ENCODE data around the gene AOC1. TPM values are rescaled to one million over a fixed set of nuclear protein-coding genes. Genes with fewer than 3 reads are reported as not detected.

The AOC1 gene
- total RNA-seq, 1 donor from 2014 or later = not detected

DNA sequence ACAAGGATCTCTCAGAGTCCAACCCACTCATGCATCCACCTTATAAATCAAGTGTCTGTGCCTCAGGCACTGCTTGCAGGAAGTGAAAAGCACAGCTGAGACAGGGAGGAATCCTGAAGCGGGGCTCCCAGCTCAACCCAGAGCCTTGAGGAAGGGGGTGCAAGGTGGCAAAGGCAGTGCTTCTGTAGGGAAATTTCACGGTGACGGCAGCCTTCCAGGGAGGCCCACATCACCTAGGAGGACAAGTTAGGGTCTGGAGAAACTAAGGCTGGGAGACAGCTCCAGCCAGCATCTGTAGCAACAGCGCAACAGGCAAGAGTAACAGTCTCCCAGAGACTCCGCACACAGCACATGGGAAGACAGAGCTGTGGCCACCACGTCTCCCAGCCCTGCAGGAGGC is 2.7 kb downstream of the AOC1 start:
- Mint-ChIP-seq H3K9me3 (ENCODE audit: unreplicated experiment) (no peaks in the 10 kb centered on the region), H3K27me3 (ENCODE audit: unreplicated experiment) (peaks cover 3% of the 10 kb centered on the region), H3K4me3 (ENCODE audit: unreplicated experiment) (no peak overlapping the region), H3K36me3 (ENCODE audit: unreplicated experiment) (no peaks in the 10 kb centered on the region), H3K4me1 (ENCODE audit: unreplicated experiment) (no peaks in the 10 kb centered on the region), H3K27ac (ENCODE audit: unreplicated experiment) (no peak overlapping the region)
- DNase-seq (ENCODE audit: extremely low spot score, unreplicated experiment) = peak; percentile 68
- no peak for TF ChIP-seq CTCF (IDR thresholded peaks at IDR 0.05)

GRCh38 chr7:150855476-150856302 is 3.4 kb downstream of the AOC1 start:
- no peak for TF ChIP-seq CTCF (IDR thresholded peaks at IDR 0.05)
- H3K9me3 Mint-ChIP-seq (ENCODE audit: unreplicated experiment) = no peaks in the 10 kb centered on the region
- no peak overlapping the region for H3K4me3 Mint-ChIP-seq (ENCODE audit: unreplicated experiment)
- H3K36me3 Mint-ChIP-seq (ENCODE audit: unreplicated experiment) = no peaks in the 10 kb centered on the region
- peaks cover 3% of the 10 kb centered on the region for H3K27me3 Mint-ChIP-seq (ENCODE audit: unreplicated experiment)
- H3K4me1 Mint-ChIP-seq (ENCODE audit: unreplicated experiment) = no peaks in the 10 kb centered on the region
- DNase-seq (ENCODE audit: extremely low spot score, unreplicated experiment) = no peak
- no peak overlapping the region for H3K27ac Mint-ChIP-seq (ENCODE audit: unreplicated experiment)

DNA sequence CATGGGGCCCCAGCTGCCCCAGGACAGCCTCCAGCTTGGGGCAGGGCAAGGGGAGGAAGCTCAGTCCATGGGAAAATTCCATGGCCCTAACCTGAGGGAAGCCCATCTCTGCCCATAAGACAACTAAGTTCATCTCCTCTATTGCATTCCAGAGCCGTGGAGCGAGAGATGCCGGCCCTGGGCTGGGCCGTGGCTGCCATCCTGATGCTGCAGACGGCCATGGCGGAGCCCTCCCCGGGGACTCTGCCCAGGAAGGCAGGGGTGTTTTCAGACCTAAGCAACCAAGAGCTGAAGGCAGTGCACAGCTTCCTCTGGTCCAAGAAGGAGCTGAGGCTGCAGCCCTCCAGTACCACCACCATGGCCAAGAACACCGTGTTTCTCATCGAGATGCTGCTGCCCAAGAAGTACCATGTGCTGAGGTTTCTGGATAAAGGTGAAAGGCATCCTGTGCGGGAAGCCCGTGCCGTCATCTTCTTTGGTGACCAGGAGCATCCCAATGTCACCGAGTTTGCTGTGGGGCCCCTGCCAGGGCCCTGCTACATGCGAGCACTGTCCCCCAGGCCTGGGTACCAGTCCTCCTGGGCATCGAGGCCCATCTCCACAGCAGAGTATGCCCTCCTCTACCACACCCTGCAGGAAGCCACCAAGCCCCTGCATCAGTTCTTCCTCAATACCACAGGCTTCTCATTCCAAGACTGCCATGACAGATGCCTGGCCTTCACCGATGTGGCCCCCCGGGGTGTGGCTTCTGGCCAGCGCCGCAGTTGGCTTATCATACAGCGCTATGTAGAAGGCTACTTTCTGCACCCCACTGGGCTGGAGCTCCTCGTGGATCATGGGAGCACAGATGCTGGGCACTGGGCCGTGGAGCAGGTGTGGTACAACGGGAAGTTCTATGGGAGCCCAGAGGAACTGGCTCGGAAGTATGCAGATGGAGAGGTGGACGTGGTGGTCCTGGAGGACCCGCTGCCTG is 4.3 kb downstream of the AOC1 start:
- Mint-ChIP-seq H3K9me3 (ENCODE audit: unreplicated experiment) (no peaks in the 10 kb centered on the region), H3K27me3 (ENCODE audit: unreplicated experiment) (peaks cover 3% of the 10 kb centered on the region), H3K4me3 (ENCODE audit: unreplicated experiment) (no peak overlapping the region), H3K4me1 (ENCODE audit: unreplicated experiment) (no peaks in the 10 kb centered on the region), H3K36me3 (ENCODE audit: unreplicated experiment) (no peaks in the 10 kb centered on the region), H3K27ac (ENCODE audit: unreplicated experiment) (no peak overlapping the region)
- peak; percentile 80 for DNase-seq (ENCODE audit: extremely low spot score, unreplicated experiment)
- TF ChIP-seq CTCF (IDR thresholded peaks at IDR 0.05) = no peak

DNA sequence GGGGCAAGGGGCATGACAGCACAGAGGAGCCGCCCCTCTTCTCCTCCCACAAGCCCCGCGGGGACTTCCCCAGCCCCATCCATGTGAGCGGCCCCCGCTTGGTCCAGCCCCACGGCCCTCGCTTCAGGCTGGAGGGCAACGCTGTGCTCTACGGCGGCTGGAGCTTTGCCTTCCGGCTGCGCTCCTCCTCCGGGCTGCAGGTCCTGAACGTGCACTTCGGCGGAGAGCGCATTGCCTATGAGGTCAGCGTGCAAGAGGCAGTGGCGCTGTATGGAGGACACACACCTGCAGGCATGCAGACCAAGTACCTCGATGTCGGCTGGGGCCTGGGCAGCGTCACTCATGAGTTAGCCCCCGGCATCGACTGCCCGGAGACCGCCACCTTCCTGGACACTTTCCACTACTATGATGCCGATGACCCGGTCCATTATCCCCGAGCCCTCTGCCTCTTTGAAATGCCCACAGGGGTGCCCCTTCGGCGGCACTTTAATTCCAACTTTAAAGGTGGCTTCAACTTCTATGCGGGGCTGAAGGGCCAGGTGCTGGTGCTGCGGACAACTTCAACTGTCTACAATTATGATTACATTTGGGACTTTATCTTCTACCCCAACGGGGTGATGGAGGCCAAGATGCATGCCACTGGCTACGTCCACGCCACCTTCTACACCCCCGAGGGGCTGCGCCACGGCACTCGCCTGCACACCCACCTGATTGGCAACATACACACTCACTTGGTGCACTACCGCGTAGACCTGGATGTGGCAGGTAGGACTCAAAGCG is 5.1 kb downstream of the AOC1 start:
- no peak overlapping the region for H3K27ac Mint-ChIP-seq (ENCODE audit: unreplicated experiment)
- peak; percentile 83 for DNase-seq (ENCODE audit: extremely low spot score, unreplicated experiment)
- H3K4me3 Mint-ChIP-seq (ENCODE audit: unreplicated experiment) = no peak overlapping the region
- H3K36me3 Mint-ChIP-seq (ENCODE audit: unreplicated experiment) = no peaks in the 10 kb centered on the region
- no peaks in the 10 kb centered on the region for H3K9me3 Mint-ChIP-seq (ENCODE audit: unreplicated experiment)
- H3K4me1 Mint-ChIP-seq (ENCODE audit: unreplicated experiment) = no peaks in the 10 kb centered on the region
- no peak for TF ChIP-seq CTCF (IDR thresholded peaks at IDR 0.05)
- peaks cover 3% of the 10 kb centered on the region for H3K27me3 Mint-ChIP-seq (ENCODE audit: unreplicated experiment)

All from osteocyte (in vitro differentiated cells).